ENCODE data around the gene SNUPN.

- TF ChIP-seq RFX5 (IDR thresholded peaks at IDR 0.05; ENCODE audit: low read depth, low read length) (no peak), RAD21 (IDR thresholded peaks at IDR 0.05; ENCODE audit: low read length) (no peak), POLR2A (IDR thresholded peaks at IDR 0.05; ENCODE audit: low read depth, low read length) (no peak), CTCF (conservative IDR thresholded peaks at IDR 0.05; ENCODE audit: low read depth, low read length) (no peak), CEBPB (IDR thresholded peaks at IDR 0.05; ENCODE audit: low read depth, low read length) (no peak), MXI1 (IDR thresholded peaks at IDR 0.05; ENCODE audit: borderline replicate concordance, low read depth, low read length) (no peak), BHLHE40 (IDR thresholded peaks at IDR 0.05; ENCODE audit: low read depth, low read length) (no peak)
- TF ChIP-seq, protein P1, sequence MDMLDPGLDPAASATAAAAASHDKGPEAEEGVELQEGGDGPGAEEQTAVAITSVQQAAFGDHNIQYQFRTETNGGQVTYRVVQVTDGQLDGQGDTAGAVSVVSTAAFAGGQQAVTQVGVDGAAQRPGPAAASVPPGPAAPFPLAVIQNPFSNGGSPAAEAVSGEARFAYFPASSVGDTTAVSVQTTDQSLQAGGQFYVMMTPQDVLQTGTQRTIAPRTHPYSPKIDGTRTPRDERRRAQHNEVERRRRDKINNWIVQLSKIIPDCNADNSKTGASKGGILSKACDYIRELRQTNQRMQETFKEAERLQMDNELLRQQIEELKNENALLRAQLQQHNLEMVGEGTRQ (IDR thresholded peaks at IDR 0.05; ENCODE audit: low read depth, low read length) = no peak
Observed at GRCh38 chr15:75656813-75657212, 31.3 kb upstream of the SNUPN start.
